ENCODE data around the gene TRIM62.
"Not testable (repeated sequence)": the region's sequence is repeated elsewhere in the genome, so short reads cannot be mapped to it uniquely, and the experiment has no call there.

The TRIM62 gene

GRCh38 chr1:33158366-33158765 is 23.5 kb downstream of the TRIM62 start:
- DNase-seq (ENCODE audit: low read depth), result no peak

DNA sequence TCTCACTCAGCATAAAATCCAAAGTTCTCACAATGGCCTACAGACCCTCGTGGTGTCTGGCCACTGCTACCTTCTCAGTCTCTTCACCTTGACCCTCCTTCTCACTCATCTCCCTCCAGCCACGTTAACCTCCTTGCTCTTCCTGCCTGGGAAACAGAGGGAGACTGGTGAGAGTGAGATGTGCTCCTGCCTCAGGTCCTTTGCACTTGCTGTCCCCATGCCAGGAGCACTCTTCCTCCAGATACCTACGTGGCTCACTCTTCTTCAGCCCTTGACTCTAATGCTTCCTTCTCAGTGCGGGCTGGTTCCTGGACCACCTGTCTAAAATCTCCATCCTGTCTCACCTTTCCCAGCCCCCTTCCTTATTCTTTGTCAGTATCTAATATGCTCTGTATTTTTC is 24.7 kb downstream of the TRIM62 start:
- DNase-seq (ENCODE audit: low read depth), result no peak

DNA sequence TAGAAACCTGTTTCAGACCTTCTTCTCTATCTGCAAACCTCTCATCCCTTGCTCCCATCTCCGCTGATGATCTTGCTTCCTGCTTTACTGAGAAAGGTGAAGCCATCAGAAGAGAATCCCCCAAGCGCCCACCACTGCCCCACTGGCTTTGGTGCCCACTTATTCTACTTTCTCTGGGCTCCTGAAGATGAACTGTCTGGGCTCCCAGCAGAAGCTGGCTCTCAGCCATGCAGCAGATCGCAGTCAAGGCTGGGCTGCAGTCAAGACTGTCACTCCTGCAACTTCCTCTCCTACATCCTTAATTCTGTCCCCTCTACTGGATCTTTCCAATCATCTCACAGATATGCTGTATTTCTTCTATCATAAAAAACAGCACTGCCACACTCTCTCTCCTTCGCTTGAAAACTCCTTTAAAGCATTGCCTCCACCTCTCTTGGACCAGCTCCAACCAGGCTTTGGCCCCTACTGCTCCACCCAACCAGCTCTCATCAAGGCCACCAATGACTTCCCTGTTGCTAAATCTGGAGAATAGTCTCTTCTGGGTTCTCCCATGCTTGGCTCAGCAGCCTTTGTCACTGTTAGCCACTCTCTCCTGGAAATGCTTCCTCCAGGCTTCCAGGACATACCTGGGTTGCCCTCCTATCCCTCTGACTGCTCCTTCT is 25.8 kb downstream of the TRIM62 start:
- DNase-seq (ENCODE audit: low read depth), result no peak

DNA sequence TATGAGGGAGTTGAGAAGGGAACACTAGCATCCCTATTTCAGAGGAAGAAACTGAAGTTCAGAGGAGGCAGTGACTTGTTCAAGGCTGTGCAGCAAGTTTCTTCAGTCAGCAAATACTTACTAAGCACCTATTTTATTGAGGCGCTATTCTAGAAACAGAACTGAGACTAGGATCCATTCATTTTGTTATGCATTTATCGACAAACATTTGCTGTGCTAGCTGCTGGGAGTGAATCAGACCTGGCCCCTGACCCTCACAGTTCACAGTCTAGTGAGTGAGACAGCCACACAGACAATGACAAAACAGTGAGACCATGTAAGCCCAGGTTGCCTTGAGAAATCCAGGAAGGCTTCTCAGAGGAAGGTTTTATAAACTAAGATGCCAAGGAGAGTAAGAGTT is 28.2 kb downstream of the TRIM62 start:
- no peak for DNase-seq (ENCODE audit: low read depth)

- DNase-seq (ENCODE audit: low read depth), result no peak
Measured at GRCh38 chr1:33152685-33153432, 29.0 kb downstream of the TRIM62 start.

GRCh38 chr1:33151116-33151515 is 30.7 kb downstream of the TRIM62 start:
- no peak for DNase-seq (ENCODE audit: low read depth)

DNA sequence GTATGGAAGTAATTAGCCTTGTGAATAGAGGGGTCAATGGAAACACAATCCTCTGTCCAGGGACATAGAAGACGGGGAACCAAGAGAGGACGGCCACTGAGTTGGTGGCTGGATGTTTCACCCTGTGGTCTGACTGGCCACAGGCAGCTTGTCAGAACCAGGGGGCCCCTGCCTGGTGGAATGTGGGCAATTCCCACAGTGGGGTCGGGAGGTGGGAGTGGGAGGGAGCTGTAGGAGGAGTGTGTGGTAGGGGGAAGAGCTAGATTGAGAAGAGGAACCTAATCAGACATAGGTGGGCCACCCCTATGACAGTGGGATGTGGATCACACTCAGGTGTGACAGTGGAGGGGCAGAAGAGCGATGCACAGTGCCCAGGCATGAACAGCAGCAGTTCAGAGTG is 31.3 kb downstream of the TRIM62 start:
- no peak for DNase-seq (ENCODE audit: low read depth)

DNA sequence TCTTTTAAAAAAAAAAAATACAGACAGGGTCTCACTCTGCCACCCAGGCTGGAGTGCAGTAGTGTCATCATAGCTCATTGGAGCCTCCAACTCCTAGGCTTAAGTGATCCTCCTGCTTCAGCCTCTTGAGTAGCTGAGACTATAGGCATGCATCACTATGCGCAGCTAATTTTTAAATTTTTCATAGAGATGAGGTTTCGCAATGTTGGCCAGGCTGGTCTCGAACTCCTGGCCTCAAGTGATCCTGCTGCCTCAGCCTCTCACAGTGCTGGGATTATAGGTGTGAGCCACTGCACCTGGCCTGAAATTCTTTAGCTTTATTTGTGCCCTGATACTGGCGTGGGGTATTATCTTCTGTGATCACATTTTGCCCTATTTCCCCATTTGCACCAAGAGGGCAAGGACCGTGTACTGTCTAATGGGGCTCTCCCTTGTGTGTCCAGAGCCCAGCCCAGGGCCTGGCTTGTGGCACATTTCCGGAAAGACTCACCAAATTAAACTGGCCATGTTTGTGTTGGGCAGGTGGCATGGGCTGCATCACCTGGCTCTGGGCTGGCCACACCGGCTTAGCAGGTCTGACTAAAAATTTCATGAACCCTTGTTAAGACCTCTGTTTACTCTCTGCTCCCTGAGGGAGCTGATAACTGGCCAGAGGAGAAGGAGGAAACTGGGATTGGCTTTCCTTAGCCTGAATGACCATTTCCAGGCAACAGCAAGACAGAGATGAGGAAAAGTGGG is 32.2 kb downstream of the TRIM62 start:
- DNase-seq (ENCODE audit: low read depth), result no peak

- DNase-seq (ENCODE audit: low read depth), result no peak
Measured at GRCh38 chr1:33148615-33149014, 33.2 kb downstream of the TRIM62 start.

- no peak for DNase-seq (ENCODE audit: low read depth)
Measured at GRCh38 chr1:33147997-33148314, 33.9 kb downstream of the TRIM62 start.

- no peak for DNase-seq (ENCODE audit: low read depth)
Measured at GRCh38 chr1:33147275-33147996, 34.4 kb downstream of the TRIM62 start.

DNA sequence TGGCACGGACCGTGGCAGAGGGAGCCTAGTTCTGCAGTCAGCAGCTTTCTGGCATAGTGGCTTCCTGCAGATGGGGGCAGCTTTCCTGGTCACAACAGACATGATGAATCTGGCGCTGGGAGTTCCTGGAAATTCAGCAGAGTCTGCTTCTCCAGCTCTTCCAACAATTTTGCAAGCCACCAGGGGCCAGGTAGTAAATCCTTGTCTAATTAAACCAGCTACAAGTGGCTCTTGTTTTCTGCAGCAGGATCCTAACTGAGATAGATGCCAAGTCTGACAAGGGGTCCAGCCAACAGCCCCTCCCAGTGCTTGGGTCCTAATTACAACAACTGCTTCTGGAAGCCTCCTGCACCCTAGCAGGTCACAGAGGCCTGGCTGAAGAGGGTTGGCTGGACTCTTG is 35.8 kb downstream of the TRIM62 start:
- no peak for DNase-seq (ENCODE audit: low read depth)

DNA sequence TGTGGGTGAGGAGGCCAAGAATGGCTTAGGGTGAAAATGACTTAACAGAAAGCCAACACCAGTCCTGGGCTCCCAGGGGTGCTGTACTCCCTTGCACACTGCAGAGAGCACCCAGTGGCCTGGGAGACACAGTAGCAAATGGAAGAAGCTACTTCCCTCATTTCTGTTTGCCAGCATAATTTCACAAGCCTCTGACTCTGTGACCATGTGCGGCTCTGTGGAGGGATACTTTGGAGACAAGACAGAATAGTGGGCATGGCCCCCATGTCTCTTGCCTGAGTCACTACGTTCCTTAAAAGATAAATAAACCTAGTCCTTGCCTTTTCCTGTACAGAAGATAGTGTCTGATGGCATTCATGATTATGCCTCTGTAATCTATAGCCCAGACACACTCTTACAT is 38.1 kb downstream of the TRIM62 start:
- no peak for DNase-seq (ENCODE audit: low read depth)

DNA sequence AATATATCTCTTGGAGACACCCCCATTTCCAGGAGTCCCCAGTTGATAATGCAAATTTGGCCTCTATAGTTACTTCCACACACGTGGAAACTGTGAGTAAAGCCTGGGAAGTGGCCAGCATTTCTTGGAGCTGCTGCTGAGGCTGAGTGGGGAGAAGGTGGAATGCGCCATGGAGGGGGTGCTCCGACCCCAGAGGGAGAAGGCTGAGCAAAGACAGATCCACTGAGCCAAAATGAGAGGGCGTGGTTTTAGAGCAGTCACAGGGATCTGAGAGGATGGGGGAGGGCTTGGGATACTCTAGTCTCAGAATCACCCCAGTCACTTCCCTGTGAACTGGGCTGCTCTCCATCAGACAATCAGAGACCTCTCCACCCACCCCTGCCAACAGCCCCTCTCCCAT is 38.7 kb downstream of the TRIM62 start:
- no peak for DNase-seq (ENCODE audit: low read depth)

DNA sequence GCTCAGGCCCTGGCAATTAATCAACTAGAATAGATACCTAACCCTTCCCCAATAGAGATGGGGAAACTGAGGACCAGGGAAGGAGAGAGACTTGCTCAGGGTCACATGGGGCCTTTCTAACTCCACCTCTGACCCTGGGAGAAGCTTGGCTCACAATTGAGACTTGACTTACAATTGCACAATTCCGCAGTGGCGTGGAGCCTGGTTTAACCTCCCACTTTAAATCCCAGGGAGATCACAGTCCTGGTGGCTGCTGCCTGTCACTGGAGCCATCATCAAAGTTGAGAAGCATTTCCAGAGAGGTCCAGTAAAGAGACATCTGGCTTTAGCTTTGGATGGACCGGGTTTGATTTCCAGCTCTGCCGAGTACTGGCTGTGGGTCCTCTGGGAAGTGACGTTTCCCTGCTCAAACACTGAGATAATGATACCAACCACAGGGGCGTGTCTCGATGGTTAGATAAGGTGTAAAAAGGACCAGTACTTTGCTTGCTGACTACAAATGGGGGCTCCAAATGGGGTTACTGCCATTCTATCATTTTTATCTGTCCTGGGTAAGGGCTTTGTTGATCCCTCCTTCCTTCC is 39.3 kb downstream of the TRIM62 start:
- no peak for DNase-seq (ENCODE audit: low read depth)

- DNase-seq (ENCODE audit: low read depth), result no peak
Measured at GRCh38 chr1:33141781-33142180, 40.1 kb downstream of the TRIM62 start.

DNA sequence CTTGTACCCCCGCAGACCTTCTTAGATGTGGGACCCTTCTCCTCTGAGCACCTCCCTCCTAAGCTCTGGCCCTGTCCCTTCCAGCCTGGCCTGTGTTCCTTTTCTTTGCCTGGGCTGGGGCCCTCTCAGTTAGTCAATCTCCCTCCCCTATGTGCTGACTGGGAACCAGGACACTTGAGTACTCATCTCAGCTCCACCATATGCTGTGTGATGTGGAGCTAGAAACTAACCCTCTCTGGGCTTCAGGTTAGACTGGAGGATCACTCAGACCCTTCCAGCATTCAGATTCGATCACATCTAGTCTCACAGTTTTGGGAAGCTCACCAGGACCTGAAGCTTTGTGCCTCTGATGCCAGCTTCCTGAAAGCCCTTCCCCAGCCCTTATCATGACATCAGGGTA is 40.6 kb downstream of the TRIM62 start:
- no peak for DNase-seq (ENCODE audit: low read depth)

- no peak for DNase-seq (ENCODE audit: low read depth)
Measured at GRCh38 chr1:33140153-33141149, 41.4 kb downstream of the TRIM62 start.

- no peak for DNase-seq (ENCODE audit: low read depth)
Measured at GRCh38 chr1:33137800-33138199, 44.0 kb downstream of the TRIM62 start.

DNA sequence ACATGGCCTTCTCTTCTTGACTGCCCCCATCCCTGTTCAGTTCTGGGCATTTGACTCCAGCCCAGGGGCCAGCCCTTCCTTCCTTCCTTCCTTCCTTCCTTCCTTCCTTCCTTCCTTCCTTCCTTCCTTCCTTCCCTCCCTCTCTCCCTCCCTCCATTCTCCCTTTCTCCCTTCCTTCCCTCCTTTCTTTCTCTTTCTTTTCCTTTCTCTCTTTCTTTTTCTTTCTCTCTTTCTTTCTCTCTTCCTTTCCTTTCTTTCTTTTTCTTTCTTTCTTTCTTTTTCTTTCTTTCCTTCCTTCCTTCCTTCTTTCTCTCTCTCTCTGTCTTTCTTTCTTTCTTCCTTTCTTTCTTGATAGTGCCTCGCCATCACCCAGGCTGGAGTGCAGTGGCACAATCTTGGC is 45.8 kb downstream of the TRIM62 start:
- DNase-seq (ENCODE audit: low read depth), result not testable (repeated sequence)

GRCh38 chr1:33133478-33134105 is 48.3 kb downstream of the TRIM62 start:
- no peak for DNase-seq (ENCODE audit: low read depth)

Measured in stimulated activated CD4-positive, alpha-beta T cell treated with anti-CD3 and anti-CD28 coated beads, Interleukin-2, amount 100 ng/mL, for 4 hours (primary cell).